ENCODE results near the gene B3GNT9. TPM values are rescaled to one million over a fixed set of nuclear protein-coding genes. Genes with fewer than 3 reads are reported as not detected.
"Not testable (repeated sequence)": the region's sequence is repeated elsewhere in the genome, so short reads cannot be mapped to it uniquely, and the experiment has no call there.

The B3GNT9 gene
- total and polyA plus RNA-seq, 2 donors from 2014 or later: 12.1 to 16.7 TPM

- H3K36me3 ChIP-seq (ENCODE audit: control insufficient read depth in 2 of 3, insufficient read depth in 3 of 3, low read length in 3 of 3): peaks cover 9 to 40% (median 20%) of the 10 kb centered on the region in 3 donors
- no peak for DNase-seq
- no peaks in the 10 kb centered on the region for H3K9me3 ChIP-seq (ENCODE audit: control insufficient read depth in 2 of 3, insufficient read depth in 1 of 3, low read length in 3 of 3)
- no peak for FAIRE-seq
- no peaks in the 10 kb centered on the region for H3K27me3 ChIP-seq (ENCODE audit: control insufficient read depth, insufficient read depth, low read length)
- H3K4me3 ChIP-seq (ENCODE audit: low read length in 3 of 3): no peak overlapping the region
- TF ChIP-seq CTCF (IDR thresholded peaks at IDR 0.05; ENCODE audit: borderline replicate concordance, extremely low read depth, insufficient read depth): no peak
- H3K4me1 ChIP-seq (ENCODE audit: control insufficient read depth in 2 of 3, insufficient read depth in 2 of 3, low read depth in 1 of 3, low read length in 3 of 3): no peaks in the 10 kb centered on the region
- intact Hi-C loops (cut with DNase I): no loop called here
- H3K9ac ChIP-seq (ENCODE audit: low read length in 3 of 3): no peak overlapping the region
- H3K27ac ChIP-seq (ENCODE audit: low read depth in 2 of 2, low read length in 2 of 2): no peak overlapping the region
Observed at GRCh38 chr16:67129422-67129821, 21.4 kb downstream of the B3GNT9 start.

GRCh38 chr16:67128887-67129286, 21.9 kb downstream of the B3GNT9 start:
- no peak for FAIRE-seq
- H3K4me1 ChIP-seq (ENCODE audit: control insufficient read depth in 2 of 3, insufficient read depth in 2 of 3, low read depth in 1 of 3, low read length in 3 of 3): no peaks in the 10 kb centered on the region
- no peak overlapping the region for H3K9ac ChIP-seq (ENCODE audit: low read length in 3 of 3)
- no peaks in the 10 kb centered on the region for H3K9me3 ChIP-seq (ENCODE audit: control insufficient read depth in 2 of 3, insufficient read depth in 1 of 3, low read length in 3 of 3)
- peaks cover 7 to 38% (median 14%) of the 10 kb centered on the region in 3 donors for H3K36me3 ChIP-seq (ENCODE audit: control insufficient read depth in 2 of 3, insufficient read depth in 3 of 3, low read length in 3 of 3)
- no peak for TF ChIP-seq CTCF (IDR thresholded peaks at IDR 0.05; ENCODE audit: borderline replicate concordance, extremely low read depth, insufficient read depth)
- H3K27ac ChIP-seq (ENCODE audit: low read depth in 2 of 2, low read length in 2 of 2): no peak overlapping the region
- no peak for DNase-seq
- intact Hi-C loops (cut with DNase I): no loop called here
- H3K4me3 ChIP-seq (ENCODE audit: low read length in 3 of 3): no peak overlapping the region
- no peaks in the 10 kb centered on the region for H3K27me3 ChIP-seq (ENCODE audit: control insufficient read depth, insufficient read depth, low read length)

GRCh38 chr16:67128417-67128816, 22.4 kb downstream of the B3GNT9 start:
- Histone ChIP-seq H3K27me3 (ENCODE audit: control insufficient read depth, insufficient read depth, low read length) (no peaks in the 10 kb centered on the region), H3K9ac (ENCODE audit: low read length in 3 of 3) (no peak overlapping the region), H3K4me1 (ENCODE audit: control insufficient read depth in 2 of 3, insufficient read depth in 2 of 3, low read depth in 1 of 3, low read length in 3 of 3) (no peaks in the 10 kb centered on the region), H3K4me3 (ENCODE audit: low read length in 3 of 3) (no peak overlapping the region), H3K36me3 (ENCODE audit: control insufficient read depth in 2 of 3, insufficient read depth in 3 of 3, low read length in 3 of 3) (peaks cover 7 to 41% (median 13%) of the 10 kb centered on the region in 3 donors), H3K27ac (ENCODE audit: low read depth in 2 of 2, low read length in 2 of 2) (no peak overlapping the region), H3K9me3 (ENCODE audit: control insufficient read depth in 2 of 3, insufficient read depth in 1 of 3, low read length in 3 of 3) (no peaks in the 10 kb centered on the region)
- DNase-seq (no peak), FAIRE-seq (no peak)
- no peak for TF ChIP-seq CTCF (IDR thresholded peaks at IDR 0.05; ENCODE audit: borderline replicate concordance, extremely low read depth, insufficient read depth)
- intact Hi-C loops (cut with DNase I): no loop called here

- H3K9me3 ChIP-seq (ENCODE audit: control insufficient read depth in 2 of 3, insufficient read depth in 1 of 3, low read length in 3 of 3); DNase-seq; H3K27ac ChIP-seq (ENCODE audit: low read depth in 2 of 2, low read length in 2 of 2); H3K9ac ChIP-seq (ENCODE audit: low read length in 3 of 3); H3K4me1 ChIP-seq (ENCODE audit: control insufficient read depth in 2 of 3, insufficient read depth in 2 of 3, low read depth in 1 of 3, low read length in 3 of 3); H3K4me3 ChIP-seq (ENCODE audit: low read length in 3 of 3); FAIRE-seq; H3K27me3 ChIP-seq (ENCODE audit: control insufficient read depth, insufficient read depth, low read length); intact Hi-C loops (cut with DNase I): not testable (repeated sequence)
- peaks cover 3 to 21% (median 17%) of the 10 kb centered on the region in 3 donors for H3K36me3 ChIP-seq (ENCODE audit: control insufficient read depth in 2 of 3, insufficient read depth in 3 of 3, low read length in 3 of 3)
Observed at GRCh38 chr16:67122799-67123198, 28.0 kb downstream of the B3GNT9 start.

All from kidney (tissue), 14 donors.